ENCODE results near the gene RPS6KA3.
"Not testable (repeated sequence)": the region's sequence is repeated elsewhere in the genome, so short reads cannot be mapped to it uniquely, and the experiment has no call there.

The RPS6KA3 gene

DNA sequence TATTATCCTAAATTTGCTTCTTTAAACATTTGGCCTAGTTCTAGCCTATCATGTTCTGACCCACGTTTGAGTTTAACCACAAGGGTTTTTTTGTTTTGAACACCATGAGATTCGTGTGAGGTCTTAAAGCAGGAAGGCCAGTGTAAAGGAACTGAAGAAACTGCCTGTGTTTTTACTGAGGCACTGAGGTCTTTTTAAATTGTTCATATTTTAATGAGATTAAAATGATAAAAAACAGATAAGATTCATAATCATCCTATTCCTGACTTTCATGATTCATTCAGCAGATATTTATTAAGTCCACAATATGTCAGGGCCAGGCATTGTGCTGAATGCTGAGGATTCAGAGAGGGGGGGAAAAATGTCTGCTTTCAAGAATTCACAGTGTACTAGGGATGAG, 3.2 kb downstream of the RPS6KA3 start:
- TF ChIP-seq, protein P1, sequence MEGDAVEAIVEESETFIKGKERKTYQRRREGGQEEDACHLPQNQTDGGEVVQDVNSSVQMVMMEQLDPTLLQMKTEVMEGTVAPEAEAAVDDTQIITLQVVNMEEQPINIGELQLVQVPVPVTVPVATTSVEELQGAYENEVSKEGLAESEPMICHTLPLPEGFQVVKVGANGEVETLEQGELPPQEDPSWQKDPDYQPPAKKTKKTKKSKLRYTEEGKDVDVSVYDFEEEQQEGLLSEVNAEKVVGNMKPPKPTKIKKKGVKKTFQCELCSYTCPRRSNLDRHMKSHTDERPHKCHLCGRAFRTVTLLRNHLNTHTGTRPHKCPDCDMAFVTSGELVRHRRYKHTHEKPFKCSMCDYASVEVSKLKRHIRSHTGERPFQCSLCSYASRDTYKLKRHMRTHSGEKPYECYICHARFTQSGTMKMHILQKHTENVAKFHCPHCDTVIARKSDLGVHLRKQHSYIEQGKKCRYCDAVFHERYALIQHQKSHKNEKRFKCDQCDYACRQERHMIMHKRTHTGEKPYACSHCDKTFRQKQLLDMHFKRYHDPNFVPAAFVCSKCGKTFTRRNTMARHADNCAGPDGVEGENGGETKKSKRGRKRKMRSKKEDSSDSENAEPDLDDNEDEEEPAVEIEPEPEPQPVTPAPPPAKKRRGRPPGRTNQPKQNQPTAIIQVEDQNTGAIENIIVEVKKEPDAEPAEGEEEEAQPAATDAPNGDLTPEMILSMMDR (IDR thresholded peaks at IDR 0.05; ENCODE audit: unreplicated experiment in 3 of 3), result no peak
- Mint-ChIP-seq H3K9me3 (peaks cover 3% of the 10 kb centered on the region), H3K27ac (no peak overlapping the region), H3K36me3 (ENCODE audit: low read depth) (no peaks in the 10 kb centered on the region), H3K27me3 (ENCODE audit: low read depth) (peaks cover 6% of the 10 kb centered on the region), H3K4me3 (peak overlapping the region; percentile 63 to 70 (median 69)), H3K4me1 (peaks cover 14% of the 10 kb centered on the region)

DNA sequence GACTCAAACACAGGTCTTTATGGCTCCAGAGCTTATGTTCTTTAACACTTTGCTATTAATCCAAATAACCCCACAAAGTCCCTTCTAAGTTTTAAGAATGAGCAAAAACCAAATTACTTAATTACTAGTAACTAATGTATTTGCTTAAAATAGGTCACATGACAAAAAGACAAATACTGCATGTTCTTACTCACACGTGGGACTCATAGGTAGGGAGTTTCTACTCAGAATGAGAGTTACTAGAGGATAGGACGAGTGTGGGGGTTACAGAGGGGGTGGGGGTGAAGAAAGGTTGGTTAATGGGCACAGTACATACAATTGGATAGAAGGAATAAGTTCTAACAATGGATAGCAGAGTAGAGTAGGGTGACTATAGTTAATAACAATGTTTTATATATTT, 5.8 kb downstream of the RPS6KA3 start:
- Mint-ChIP-seq H3K4me1 (peaks cover 14% of the 10 kb centered on the region), H3K27me3 (ENCODE audit: low read depth) (no peaks in the 10 kb centered on the region), H3K27ac (no peak overlapping the region), H3K9me3 (peaks cover 6% of the 10 kb centered on the region), H3K36me3 (ENCODE audit: low read depth) (peaks cover 4% of the 10 kb centered on the region), H3K4me3 (no peak overlapping the region)
- TF ChIP-seq, protein P1 (IDR thresholded peaks at IDR 0.05; ENCODE audit: unreplicated experiment in 3 of 3), result no peak

DNA sequence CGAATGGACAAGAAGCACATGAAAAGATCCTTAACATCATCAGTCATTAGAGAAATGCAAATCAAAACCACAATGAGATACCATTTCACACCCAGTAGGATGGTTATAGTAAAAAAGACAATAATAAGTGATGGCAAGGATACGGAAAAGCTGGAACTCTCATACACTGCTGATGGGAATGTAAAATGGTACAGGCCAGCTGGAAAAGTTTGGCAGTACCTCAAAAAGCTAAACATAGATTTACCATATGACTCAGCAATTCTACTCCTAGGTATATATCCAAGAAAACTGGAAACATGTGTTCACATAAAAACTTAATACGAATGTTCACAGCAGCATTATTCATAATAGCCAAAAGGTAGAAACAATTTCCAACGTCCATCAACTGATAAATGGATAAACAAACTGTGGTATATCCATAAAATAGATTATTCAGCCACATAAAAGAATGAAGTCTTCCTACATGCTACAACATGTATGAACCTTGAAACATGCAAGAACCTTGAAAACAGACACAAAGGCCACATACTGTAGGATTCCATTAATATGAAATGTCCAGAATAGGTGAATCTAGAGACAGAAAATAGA, 11.9 kb downstream of the RPS6KA3 start:
- H3K4me3 Mint-ChIP-seq, result no peak overlapping the region
- peaks cover 23% of the 10 kb centered on the region for H3K9me3 Mint-ChIP-seq
- H3K4me1 Mint-ChIP-seq, result no peaks in the 10 kb centered on the region
- no peaks in the 10 kb centered on the region for H3K27me3 Mint-ChIP-seq (ENCODE audit: low read depth)
- no peak overlapping the region for H3K27ac Mint-ChIP-seq
- H3K36me3 Mint-ChIP-seq (ENCODE audit: low read depth), result peaks cover 46% of the 10 kb centered on the region
- TF ChIP-seq, protein P1 (IDR thresholded peaks at IDR 0.05; ENCODE audit: unreplicated experiment in 3 of 3), result no peak

DNA sequence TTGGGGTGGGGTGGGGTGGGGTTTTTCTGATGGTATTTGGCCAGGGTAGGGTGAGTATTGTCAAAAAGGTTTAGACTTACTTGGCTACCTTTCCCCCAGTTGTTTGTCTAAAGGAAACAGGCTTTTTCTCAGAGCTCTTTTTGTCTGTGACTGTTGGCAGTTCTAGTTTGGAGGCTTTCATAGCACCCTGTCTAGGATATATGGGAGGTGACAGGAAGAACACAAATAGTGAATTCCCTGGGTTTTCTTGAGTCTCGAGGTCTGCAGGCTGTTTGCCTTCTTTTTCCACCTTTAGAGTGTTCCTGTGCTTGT, 13.5 kb downstream of the RPS6KA3 start:
- Mint-ChIP-seq H3K9me3 (peaks cover 33% of the 10 kb centered on the region), H3K4me1 (no peaks in the 10 kb centered on the region)
- TF ChIP-seq, protein P1 (IDR thresholded peaks at IDR 0.05; ENCODE audit: unreplicated experiment in 3 of 3), result no peak

DNA sequence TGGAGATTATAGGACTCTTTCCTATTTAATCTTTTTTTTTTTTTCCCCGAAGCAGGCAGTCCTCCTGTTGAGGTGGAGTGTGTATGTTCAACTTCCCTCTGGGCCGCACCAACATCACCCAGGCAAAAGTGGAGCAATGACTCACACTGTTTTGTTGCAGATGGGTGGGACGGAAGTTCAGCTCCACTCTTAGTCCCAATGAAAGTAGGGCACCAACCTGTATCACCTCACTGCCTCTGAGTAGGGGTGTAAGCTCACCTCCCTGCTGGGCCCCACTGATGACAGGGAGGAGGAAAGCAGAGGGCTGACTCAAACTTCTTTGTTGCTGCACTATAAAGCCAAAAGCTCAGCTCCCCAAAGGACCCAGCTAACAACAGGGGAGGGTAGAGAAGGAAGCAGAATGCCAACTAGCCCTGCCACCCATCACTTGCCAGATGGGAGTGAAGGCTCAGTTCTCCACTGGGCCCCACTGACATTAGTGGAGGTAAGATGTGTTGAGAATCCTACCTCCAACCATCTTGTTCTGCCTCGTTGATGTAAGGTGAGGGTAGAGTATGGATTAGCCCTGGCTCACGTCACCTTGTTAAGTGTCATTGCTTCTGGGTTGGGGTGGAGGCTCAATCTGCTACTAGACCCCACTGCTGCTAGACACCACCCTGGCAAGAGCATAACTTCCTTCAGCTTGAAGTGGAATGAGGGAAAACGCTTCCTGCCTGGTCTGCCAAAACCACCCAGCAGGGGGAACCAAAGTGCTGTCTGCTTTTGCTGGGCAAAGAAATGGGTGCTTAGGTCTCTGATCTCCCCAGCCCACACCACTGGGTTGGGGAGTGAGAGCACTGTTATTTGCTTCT, 14.1 kb downstream of the RPS6KA3 start:
- Mint-ChIP-seq H3K36me3 (ENCODE audit: low read depth) (peaks cover 58% of the 10 kb centered on the region), H3K9me3 (peaks cover 33% of the 10 kb centered on the region), H3K4me3 (no peak overlapping the region), H3K4me1 (no peaks in the 10 kb centered on the region), H3K27ac (no peak overlapping the region), H3K27me3 (ENCODE audit: low read depth) (no peaks in the 10 kb centered on the region)
- TF ChIP-seq, protein P1 (IDR thresholded peaks at IDR 0.05; ENCODE audit: unreplicated experiment in 3 of 3), result no peak

More for the DNA sequence above, 13.5 kb downstream of the RPS6KA3 start:
- Mint-ChIP-seq H3K4me3 (no peak overlapping the region), H3K27me3 (ENCODE audit: low read depth) (no peaks in the 10 kb centered on the region), H3K27ac (no peak overlapping the region), H3K36me3 (ENCODE audit: low read depth) (peaks cover 58% of the 10 kb centered on the region)

DNA sequence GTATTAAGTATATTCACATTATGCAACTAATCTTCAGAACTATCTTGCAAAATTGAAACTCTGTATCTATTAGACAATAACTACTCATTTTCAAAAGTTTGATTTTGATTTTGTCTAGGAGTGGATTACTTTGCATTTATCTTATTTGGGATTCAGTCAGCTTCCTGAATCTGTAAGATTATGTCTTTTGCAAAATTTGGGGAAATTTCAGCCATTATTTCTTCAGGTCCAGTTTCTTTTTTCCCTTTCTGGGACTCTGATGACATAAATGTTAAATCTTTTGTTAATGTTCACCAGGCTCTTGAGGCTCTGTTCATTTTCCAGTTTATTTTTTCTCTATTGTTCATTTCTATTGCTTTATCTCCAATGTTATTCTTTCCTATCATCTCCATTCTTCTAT, 15.0 kb downstream of the RPS6KA3 start:
- TF ChIP-seq, protein P1 (IDR thresholded peaks at IDR 0.05; ENCODE audit: unreplicated experiment in 3 of 3), result no peak
- no peaks in the 10 kb centered on the region for H3K4me1 Mint-ChIP-seq
- no peaks in the 10 kb centered on the region for H3K27me3 Mint-ChIP-seq (ENCODE audit: low read depth)
- peaks cover 58% of the 10 kb centered on the region for H3K36me3 Mint-ChIP-seq (ENCODE audit: low read depth)
- peaks cover 33% of the 10 kb centered on the region for H3K9me3 Mint-ChIP-seq
- no peak overlapping the region for H3K27ac Mint-ChIP-seq
- no peak overlapping the region for H3K4me3 Mint-ChIP-seq

DNA sequence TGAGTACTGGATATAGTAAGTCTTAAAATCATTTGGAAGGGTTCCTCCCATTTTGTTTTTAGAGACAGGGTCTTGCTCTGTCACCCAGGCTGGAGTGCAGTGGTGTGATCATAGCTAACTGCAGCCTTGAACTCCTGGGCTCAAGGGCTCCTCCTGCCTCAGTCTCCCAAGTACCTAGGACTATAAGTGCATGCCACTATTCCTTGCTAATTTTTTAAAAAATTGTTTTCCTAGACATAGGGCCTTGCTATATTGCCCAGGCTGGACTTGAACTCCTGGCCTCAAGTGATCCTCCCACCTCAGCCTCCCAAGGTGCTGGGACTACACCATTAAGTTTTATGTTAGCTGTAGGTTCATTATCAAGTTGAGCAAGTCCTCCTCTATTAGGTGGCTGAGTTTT, 16.6 kb downstream of the RPS6KA3 start:
- H3K27me3 Mint-ChIP-seq (ENCODE audit: low read depth); H3K4me3 Mint-ChIP-seq; H3K4me1 Mint-ChIP-seq; H3K27ac Mint-ChIP-seq: not testable (repeated sequence)
- Mint-ChIP-seq H3K36me3 (ENCODE audit: low read depth) (peaks cover 52% of the 10 kb centered on the region), H3K9me3 (peaks cover 29% of the 10 kb centered on the region)

Measured in nephron (organoid).